B cell (primary cell): ENCODE data around the gene AP1G1. TPM values are rescaled to one million over a fixed set of nuclear protein-coding genes. Genes with fewer than 3 reads are reported as not detected.

Experiments used
- ATAC-seq: fragments of 200-7000 bp; cut with Tn5 transposase; one replicate; pipeline ENCODE4 v1.10.0; 2021; ENCODE audit warnings: low read depth, mild to moderate bottlenecking, moderate number of reproducible peaks, moderate library complexity
- CTCF ChIA-PET: fragments of 350-600 bp; sonication (Branson Sonifier 250); formaldehyde crosslinking; loops from one replicate; lab custom pipeline; 2021; ENCODE audit warnings: antibody characterized with exemption, inconsistent platforms; lab: Charles Lee
- POLR2A ChIA-PET: fragments of 350-600 bp; sonication (Branson Sonifier 250); formaldehyde crosslinking; loops from one replicate; lab custom pipeline; 2021; ENCODE audit warnings: antibody characterized with exemption; lab: Charles Lee
- DNase-seq: peaks from one replicate; pipeline ENCODE4 v3.0.0; 2013
- H2AFZ ChIP-seq: 2 replicates; pipeline ENCODE4 v1.6.1; 2012; ENCODE audit warnings: mild to moderate bottlenecking, low read depth, low read length; ENCODE audit not compliant: insufficient read depth, poor library complexity, severe bottlenecking
- H3K27ac ChIP-seq, 2 donors: 1 replicate in 1 of 2; 2 replicates in 1 of 2; pipeline ENCODE4 v1.5.1; 2012 to 2013; ENCODE audit warnings: low read length in 2 of 2, mild to moderate bottlenecking in 2 of 2, moderate library complexity in 1 of 2
- H3K27me3 ChIP-seq, 4 experiments: fragments of 200-600 bp in 1 of 4; sonication (generic) in 1 of 4; replicated peaks in 1 of 4; 1 replicate in 2 of 4; 2 replicates in 2 of 4; pipeline versions ENCODE4 v1.6.1 to v1.7.0; 2013 to 2016; ENCODE audit warnings: low read length in 3 of 4, mild to moderate bottlenecking in 2 of 4, mixed read lengths in 1 of 4, moderate library complexity in 1 of 4; ENCODE audit not compliant: insufficient read depth in 4 of 4, control insufficient read depth in 3 of 4; ENCODE audit errors: control extremely low read depth in 1 of 4
- H3K36me3 ChIP-seq, 2 experiments: replicated peaks in 1 of 2; 1 replicate in 1 of 2; 2 replicates in 1 of 2; pipeline versions ENCODE4 v1.6.1 to v1.7.1; 2013; ENCODE audit warnings: low read length in 1 of 2; ENCODE audit not compliant: insufficient read depth in 2 of 2, control insufficient read depth in 1 of 2; ENCODE audit errors: control extremely low read depth in 1 of 2, extremely low read depth in 1 of 2
- H3K4me1 ChIP-seq, 2 donors: fragments of 200-600 bp in 1 of 2; sonication (generic) in 1 of 2; 1 replicate in 1 of 2; 2 replicates in 1 of 2; pipeline versions ENCODE4 v1.5.1 to v1.6.1; 2013 to 2017; ENCODE audit warnings: low read length in 2 of 2; ENCODE audit not compliant: control insufficient read depth in 2 of 2, insufficient read depth in 2 of 2
- H3K4me2 ChIP-seq: replicated peaks from 2 replicates; pipeline ENCODE3; 2012; ENCODE audit warnings: mild to moderate bottlenecking, low read depth, low read length; ENCODE audit not compliant: poor library complexity, severe bottlenecking
- H3K4me3 ChIP-seq, 5 experiments: fragments of 200-600 bp in 1 of 5; sonication (generic) in 1 of 5; 1 replicate in 3 of 5; 2 replicates in 2 of 5; pipeline versions ENCODE4 v1.5.1 to v1.7.0; 2011 to 2016; ENCODE audit warnings: low read length in 4 of 5, mild to moderate bottlenecking in 4 of 5, low read depth in 2 of 5, control low read depth in 1 of 5, moderate library complexity in 1 of 5; ENCODE audit not compliant: insufficient read depth in 1 of 5; ENCODE audit errors: control extremely low read depth in 1 of 5, extremely low read depth in 1 of 5
- H3K79me2 ChIP-seq: fragments of 200-600 bp; sonication (generic); one replicate; pipeline ENCODE4 v1.6.0; 2016; ENCODE audit warnings: low read length; ENCODE audit not compliant: control insufficient read depth, insufficient read depth
- H3K9ac ChIP-seq: fragments of 200-600 bp; sonication (generic); 2 replicates; pipeline ENCODE4 v1.6.1; 2017; ENCODE audit warnings: mild to moderate bottlenecking, low read length, moderate library complexity
- H3K9me3 ChIP-seq, 3 donors: one replicate each; pipeline versions ENCODE4 v1.6.1 to v1.7.1; 2013; ENCODE audit warnings: low read length in 2 of 3; ENCODE audit not compliant: control insufficient read depth in 2 of 3, insufficient read depth in 1 of 3; ENCODE audit errors: control extremely low read depth in 1 of 3
- H4K20me1 ChIP-seq: 2 replicates; pipeline ENCODE4 v1.6.0; 2012; ENCODE audit warnings: mild to moderate bottlenecking, low read length; ENCODE audit not compliant: insufficient read depth, control insufficient read depth, poor library complexity, severe bottlenecking
- H3K27ac Mint-ChIP-seq: one replicate; pipeline ENCODE4 v1.8.0; 2021; ENCODE audit warnings: mixed read lengths
- H3K27me3 Mint-ChIP-seq: one replicate; pipeline ENCODE4 v1.8.0; 2021; ENCODE audit warnings: mixed read lengths
- H3K4me1 Mint-ChIP-seq: one replicate; pipeline ENCODE4 v1.8.0; 2021; ENCODE audit warnings: mixed read lengths
- H3K4me3 Mint-ChIP-seq: one replicate; pipeline ENCODE4 v1.8.0; 2021; ENCODE audit warnings: mixed read lengths
- H3K9me3 Mint-ChIP-seq: one replicate; pipeline ENCODE4 v1.8.0; 2022; ENCODE audit warnings: mixed read lengths; ENCODE audit not compliant: insufficient read depth
- CTCF ChIP-seq: fragments of 200-600 bp; IDR thresholded peaks from one replicate; pipeline ENCODE4 v1.8.0; 2022; ENCODE audit warnings: antibody characterized with exemption, mild to moderate bottlenecking
- EZH2 ChIP-seq: IDR thresholded peaks from 2 replicates; pipeline ENCODE4 v1.6.1; 2012; ENCODE audit warnings: borderline replicate concordance, low read depth, mild to moderate bottlenecking, moderate library complexity, low read length; ENCODE audit not compliant: insufficient read depth, poor library complexity, severe bottlenecking
- WGBS: methylation state at CpG from one replicate; pipeline ENCODE4 v1.1.5; 2013; ENCODE audit warnings: missing lambda C conversion rate; ENCODE audit not compliant: insufficient coverage; 5-methylcytosine and 5-hydroxymethylcytosine counted together
- intact Hi-C: fragments of 100-400 bp; cut with micrococcal nuclease; formaldehyde crosslinking; loops from one replicate; pipeline ENCODE4 v1.10.0; 2022
- polyA plus RNA-seq: library from polyadenylated mRNA; depleted of rRNA; stranded (reverse); fragments of >200 nt; gene quantifications from 2 replicates; pipeline ENCODE4 v1.2.3, GENCODE V29; 2012
- total RNA-seq, 2 donors: library from RNA; stranded (reverse); fragments of 120-200 nt in 1 of 2; gene quantifications; 1 replicate in 1 of 2; 2 replicates in 1 of 2; pipeline versions ENCODE4 v1.2.3 to v1.2.4, GENCODE V29; 2013 to 2022

Gene AP1G1
- total and polyA plus RNA-seq, 2 donors (not counting 1 experiment from before 2014, with no cell fraction given) = 43.8 to 142 TPM

- H3K9me3 Mint-ChIP-seq = no peaks in the 10 kb centered on the region
- intact Hi-C loops = loop anchor here (1.0 to 10.0 kb wide), 4 partner anchors 20 to 442 kb away; partner anchors contain the start of gene CMTR2
- TF ChIP-seq CTCF (no peak), EZH2 (no peak)
- H3K9ac ChIP-seq = peak overlapping the region; percentile 46
- no peaks in the 10 kb centered on the region for H4K20me1 ChIP-seq
- WGBS = 29% methylated on average over 1 of the region's 4 CpGs
- H3K27ac ChIP-seq = peak overlapping the region; percentile 93 to 94
- peak overlapping the region in 2 of 5 experiments; percentile 11 to 42 for H3K4me3 ChIP-seq
- no peak for ATAC-seq
- peak overlapping the region; percentile 20 for H2AFZ ChIP-seq
- H3K27me3 ChIP-seq = no peaks in the 10 kb centered on the region
- H3K36me3 ChIP-seq = peaks cover 5 to 12% of the 10 kb centered on the region in 2 experiments
- peaks cover under 1% of the 10 kb centered on the region for H3K79me2 ChIP-seq
- peak; percentile 78 for DNase-seq
- H3K4me1 ChIP-seq = peaks cover 47 to 49% of the 10 kb centered on the region in 2 donors
- H3K27ac Mint-ChIP-seq = peak overlapping the region; percentile 62
- peak overlapping the region; percentile 27 for H3K4me3 Mint-ChIP-seq
- H3K9me3 ChIP-seq = peaks cover 0 to 3% (median 0%) of the 10 kb centered on the region in 3 donors
- peak overlapping the region; percentile 58 for H3K4me2 ChIP-seq
- ChIA-PET POLR2A (interaction anchor here (0.7 to 1.2 kb wide), 2 partner anchors 82 to 157 kb away, joined by 3 to 5 read pairs; partner anchors contain the start of genes AP1G1 and ZNF821), CTCF (interaction anchor here (0.6 to 3.1 kb wide), 5 partner anchors 102 to 235 kb away, joined by 6 to 12 read pairs (median 9); no protein-coding TSS in a partner anchor)
- no peaks in the 10 kb centered on the region for H3K27me3 Mint-ChIP-seq
- H3K4me1 Mint-ChIP-seq = peaks cover 55% of the 10 kb centered on the region
Observed at GRCh38 chr16:71726476-71727315, 81.9 kb downstream of the AP1G1 start.
